GM18507 (cell line): Measurements from ENCODE around the gene MCF2L2.

Experiments
- DNase-seq: peaks from one replicate; pipeline ENCODE4 v3.0.0; 2011; ENCODE audit warnings: low read depth; ENCODE audit not compliant: insufficient read length; ENCODE audit errors: extremely low spot score
- FAIRE-seq: peaks from 2 replicates; lab custom pipeline; 2011; peaks lifted over from hg19 to GRCh38; lab: Jason Lieb, UNC

The MCF2L2 gene

GRCh38 chr3:183278479-183279088, 149.8 kb downstream of the MCF2L2 start:
- DNase-seq (no peak), FAIRE-seq (no peak)

- no peak for DNase-seq
- no peak for FAIRE-seq
Measured at GRCh38 chr3:183277260-183277659, 151.2 kb downstream of the MCF2L2 start.

DNA sequence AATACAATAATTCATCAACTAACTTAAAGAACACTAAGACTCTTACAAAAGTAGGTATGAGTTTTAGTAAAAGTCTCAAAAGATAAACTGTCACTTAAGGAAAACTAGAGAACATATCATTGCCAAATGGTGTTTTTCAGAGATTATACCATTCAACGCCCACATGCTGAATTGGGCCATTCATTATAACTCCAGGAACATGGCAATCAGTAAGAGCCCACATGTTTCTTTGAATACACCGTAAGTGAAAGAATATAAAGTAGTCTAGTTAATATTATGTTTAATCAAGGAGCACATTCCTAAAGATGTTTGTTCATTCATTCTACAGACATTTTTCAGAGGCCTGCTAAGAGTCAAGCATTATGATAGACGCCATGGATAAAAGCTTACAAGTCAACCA, 152.5 kb downstream of the MCF2L2 start:
- DNase-seq: no peak
- no peak for FAIRE-seq

DNA sequence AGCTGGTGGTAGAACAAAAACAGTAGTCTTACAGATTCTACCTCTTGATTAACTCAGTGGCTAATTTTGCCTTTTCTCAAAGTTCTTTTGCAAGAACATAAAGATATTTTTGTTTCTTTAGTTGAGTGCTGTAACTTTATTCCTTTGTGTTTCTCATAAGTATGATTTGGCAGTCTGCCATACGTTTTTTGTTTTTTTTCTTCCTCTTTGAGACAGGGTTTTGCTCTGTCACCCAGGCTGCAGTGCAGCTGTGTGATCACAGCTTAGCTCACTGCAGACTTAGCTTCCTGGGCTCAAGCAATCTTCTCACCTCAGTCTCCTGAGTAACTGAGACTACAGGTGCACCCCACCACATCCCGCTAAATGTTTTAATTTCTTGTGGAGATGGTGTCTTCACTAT, 153.0 kb downstream of the MCF2L2 start:
- FAIRE-seq: no peak
- DNase-seq: no peak

DNA sequence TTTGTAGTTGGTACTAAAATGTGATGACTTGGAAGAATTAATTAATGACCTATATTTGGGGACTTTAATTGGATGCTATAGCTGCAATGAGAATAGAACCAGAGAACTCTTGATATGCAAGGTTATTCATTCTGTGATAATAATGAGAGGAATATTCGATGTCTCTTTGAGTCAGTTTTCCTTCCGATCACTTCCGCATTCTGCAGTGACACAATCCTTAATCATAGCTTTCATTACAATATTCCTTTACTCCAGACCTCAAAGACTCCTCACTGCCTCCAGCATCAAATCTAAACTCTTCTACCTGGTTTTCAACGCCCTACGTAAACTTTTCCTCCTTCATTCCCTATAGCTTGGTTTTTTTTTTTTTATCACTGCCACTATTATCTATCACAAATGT, 153.8 kb downstream of the MCF2L2 start:
- FAIRE-seq (no peak), DNase-seq (no peak)

GRCh38 chr3:183272791-183273190, 155.6 kb downstream of the MCF2L2 start:
- no peak for FAIRE-seq
- DNase-seq: no peak

GRCh38 chr3:183272142-183272541, 156.3 kb downstream of the MCF2L2 start:
- no peak for FAIRE-seq
- no peak for DNase-seq

DNA sequence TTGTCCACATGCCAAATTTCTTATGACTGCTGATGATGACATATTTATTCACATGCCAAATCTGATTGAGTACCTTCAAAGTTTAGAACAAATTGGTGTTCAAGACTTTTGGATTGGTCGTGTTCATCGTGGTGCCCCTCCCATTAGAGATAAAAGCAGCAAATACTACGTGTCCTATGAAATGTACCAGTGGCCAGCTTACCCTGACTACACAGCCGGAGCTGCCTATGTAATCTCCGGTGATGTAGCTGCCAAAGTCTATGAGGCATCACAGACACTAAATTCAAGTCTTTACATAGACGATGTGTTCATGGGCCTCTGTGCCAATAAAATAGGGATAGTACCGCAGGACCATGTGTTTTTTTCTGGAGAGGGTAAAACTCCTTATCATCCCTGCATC, 158.1 kb downstream of the MCF2L2 start:
- FAIRE-seq (no peak), DNase-seq (no peak)

- no peak for FAIRE-seq
- no peak for DNase-seq
Measured at GRCh38 chr3:183269345-183269744, 159.1 kb downstream of the MCF2L2 start.

GRCh38 chr3:183268366-183268765, 160.1 kb downstream of the MCF2L2 start:
- no peak for DNase-seq

DNA sequence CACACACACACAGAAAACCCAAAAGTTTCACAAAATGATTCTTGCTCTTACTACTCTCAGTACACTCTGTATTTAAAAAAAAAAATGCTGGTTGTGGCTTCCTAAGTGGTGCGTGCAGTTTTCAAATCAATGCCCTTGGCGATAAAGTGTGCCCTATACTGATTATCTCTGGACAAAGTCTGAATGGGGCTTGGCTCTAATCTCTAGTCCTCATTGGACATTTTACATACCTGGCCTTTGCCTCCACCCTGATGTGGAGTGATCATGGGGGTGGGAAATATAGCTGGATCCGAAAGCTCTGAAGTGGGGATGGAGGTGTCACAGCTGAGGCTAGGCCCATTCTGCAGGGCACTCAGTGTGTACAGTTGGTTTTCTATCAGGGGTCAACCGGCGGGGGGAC, 161.3 kb downstream of the MCF2L2 start:
- no peak for FAIRE-seq
- no peak for DNase-seq

More at GRCh38 chr3:183268366-183268765, 160.1 kb downstream of the MCF2L2 start:
- no peak for FAIRE-seq

DNA sequence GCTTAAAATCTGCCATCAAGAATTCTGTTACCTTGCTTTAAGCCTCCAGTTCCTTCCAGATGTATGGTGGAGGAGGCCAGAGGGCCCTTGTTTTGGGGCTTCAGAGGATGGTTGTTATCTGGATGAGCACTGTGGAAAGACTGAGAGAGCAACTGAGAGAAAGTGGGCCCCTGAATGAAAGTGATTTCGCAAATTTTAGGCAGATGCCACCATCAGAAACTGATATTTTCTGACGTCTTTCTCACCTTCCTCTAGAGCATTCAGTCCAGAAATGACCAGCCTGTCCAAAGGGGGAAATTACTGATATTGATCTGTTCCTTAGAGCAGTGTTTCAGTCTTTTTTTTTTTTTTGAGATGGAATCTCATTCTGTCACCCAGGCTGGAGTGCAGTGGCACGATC, 162.0 kb downstream of the MCF2L2 start:
- FAIRE-seq (no peak), DNase-seq (no peak)

- no peak for FAIRE-seq
- no peak for DNase-seq
Measured at GRCh38 chr3:183265834-183266417, 162.5 kb downstream of the MCF2L2 start.

GRCh38 chr3:183265157-183265642, 163.2 kb downstream of the MCF2L2 start:
- DNase-seq (no peak), FAIRE-seq (no peak)

GRCh38 chr3:183264268-183264667, 164.2 kb downstream of the MCF2L2 start:
- no peak for FAIRE-seq
- DNase-seq: no peak

GRCh38 chr3:183262875-183263378, 165.5 kb downstream of the MCF2L2 start:
- no peak for DNase-seq
- FAIRE-seq: no peak

DNA sequence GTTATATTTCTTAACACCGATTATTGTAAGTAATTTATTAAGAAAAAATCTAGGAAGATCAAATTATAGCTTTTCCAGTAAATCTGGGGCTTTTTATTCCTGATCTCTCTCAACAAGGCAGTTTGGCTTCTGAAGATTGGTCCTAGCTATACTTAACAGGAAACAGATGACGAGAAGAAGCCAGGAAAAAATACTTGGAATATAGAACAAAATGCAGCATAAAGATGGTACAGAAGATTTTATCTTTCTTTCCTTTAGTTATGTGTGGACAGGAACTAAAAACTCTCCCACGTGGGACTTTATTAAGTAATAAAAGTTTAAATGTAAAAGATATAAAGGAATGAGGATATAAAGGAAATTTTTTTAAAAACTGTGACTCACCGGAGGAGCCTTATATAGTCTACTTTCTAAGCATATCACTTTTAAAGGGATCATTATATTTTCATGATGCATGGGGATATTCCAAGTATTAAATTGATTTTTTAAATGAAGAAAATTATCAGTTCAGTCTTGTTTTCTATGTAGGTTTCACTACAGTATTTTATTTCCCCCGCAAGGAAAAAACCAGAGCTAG, 167.2 kb downstream of the MCF2L2 start:
- DNase-seq (no peak), FAIRE-seq (no peak)

DNA sequence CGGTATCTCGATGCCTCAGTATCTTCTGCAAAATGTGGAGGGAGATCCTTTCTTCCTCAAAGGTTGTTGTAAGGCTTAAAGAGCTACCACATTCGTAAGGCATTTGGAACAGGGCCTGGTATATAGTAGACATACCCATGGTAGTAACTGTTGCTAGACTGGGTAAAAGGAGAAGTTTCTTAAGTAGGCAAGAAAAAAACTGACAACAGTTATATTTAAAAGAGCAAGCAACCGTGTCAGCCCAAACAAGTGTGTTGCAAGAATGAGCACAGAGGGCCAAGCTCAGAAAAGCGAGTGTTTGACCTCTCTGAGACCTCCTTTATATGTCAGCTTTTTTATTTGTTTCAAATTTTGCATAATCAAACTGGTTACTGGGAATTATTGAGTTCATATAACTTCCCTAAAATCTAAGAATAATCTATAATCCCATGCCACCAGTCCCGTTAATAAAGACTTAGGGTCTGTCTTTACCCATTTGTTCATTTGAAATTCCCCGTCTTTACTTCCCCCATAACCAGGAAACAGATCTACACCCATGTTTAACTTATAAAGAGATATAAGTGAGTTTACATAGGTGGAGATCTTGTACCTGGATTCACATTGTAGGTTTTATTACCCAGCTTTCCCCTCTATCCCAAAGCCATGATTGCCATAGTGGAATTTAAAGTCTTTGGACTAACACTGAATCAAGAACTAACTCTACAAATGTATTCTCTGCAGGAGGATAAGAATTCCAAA, 168.1 kb downstream of the MCF2L2 start:
- FAIRE-seq (no peak), DNase-seq (no peak)

DNA sequence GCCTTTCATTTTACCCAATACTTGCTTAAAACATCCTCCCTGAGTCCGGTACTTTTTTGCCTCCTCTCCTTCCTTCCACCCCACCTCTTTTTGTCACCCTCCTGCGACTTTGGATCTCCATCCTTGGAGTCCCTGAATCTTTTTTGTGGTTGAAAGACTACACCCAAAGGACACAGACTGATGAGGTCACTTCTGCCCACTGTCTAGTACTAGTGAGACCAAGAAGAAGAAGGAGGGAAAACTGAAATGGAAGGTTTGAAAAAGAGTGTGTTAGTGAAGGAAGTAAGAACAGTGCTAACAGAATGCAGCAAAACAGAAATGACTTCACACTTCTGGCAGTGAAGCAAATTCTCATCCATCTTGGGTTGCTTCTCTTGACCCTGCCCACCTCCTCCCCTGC, 168.8 kb downstream of the MCF2L2 start:
- DNase-seq: no peak
- no peak for FAIRE-seq

DNA sequence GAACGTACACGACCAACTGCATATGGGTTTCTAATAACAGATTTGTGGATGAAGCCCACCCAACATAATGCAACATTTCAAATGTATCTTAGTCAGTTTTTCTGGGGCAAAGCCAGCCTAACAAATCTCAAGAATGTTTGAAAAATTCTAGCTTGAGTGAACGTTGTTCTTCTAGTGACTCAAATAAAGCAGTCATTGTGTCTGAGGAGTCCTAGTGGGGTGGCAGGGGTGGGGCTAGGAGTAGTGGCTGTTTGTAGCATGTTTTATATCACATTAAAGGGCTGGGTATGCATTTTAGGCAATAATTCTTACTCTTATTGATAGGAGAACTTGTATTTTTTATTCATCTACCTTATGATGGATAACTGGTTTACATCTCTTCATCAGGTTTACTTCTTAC, 169.3 kb downstream of the MCF2L2 start:
- FAIRE-seq (no peak), DNase-seq (no peak)
